IMR-90 (cell line): Measurements from ENCODE around the gene CHD6. TPM values are rescaled to one million over a fixed set of nuclear protein-coding genes. Genes with fewer than 3 reads are reported as not detected.

ENCODE experiments used
- ATAC-seq: fragments of 200-7000 bp; cut with Tn5 transposase; 2 replicates; pipeline ENCODE4 v1.9.1; 2020; ENCODE audit warnings: low read depth, mild to moderate bottlenecking, moderate library complexity
- BruUV-seq: library from RNA; stranded (reverse); fragments of 400-500 nt; replicated peaks from 2 replicates; lab custom pipeline; 2021; lab: Mats Ljungman, UMichigan
- CTCF ChIA-PET: fragments of 300-600 bp; formaldehyde crosslinking; extraction: SDS; loops from one replicate; lab custom pipeline; 2021; ENCODE audit warnings: antibody characterized with exemption; lab: Yijun Ruan, JAX
- POLR2A ChIA-PET: fragments of 300-600 bp; sonication (Branson Sonifier 250); formaldehyde crosslinking; loops from one replicate; lab custom pipeline; 2022; ENCODE audit warnings: antibody characterized with exemption; ENCODE audit not compliant: unreplicated experiment; lab: Charles Lee
- DNase-seq: peaks from one replicate; pipeline ENCODE4 v3.0.0; 2013
- H2AFZ ChIP-seq: replicated peaks from 2 replicates; pipeline ENCODE3; 2013; ENCODE audit warnings: low read length, mild to moderate bottlenecking; ENCODE audit not compliant: poor library complexity
- H2AK5ac ChIP-seq: 2 replicates; pipeline ENCODE4 v1.6.1; 2013; ENCODE audit warnings: low read depth, low read length, inconsistent platforms
- H2AK9ac ChIP-seq: replicated peaks from 2 replicates; pipeline ENCODE3; 2013; ENCODE audit warnings: mild to moderate bottlenecking, low read depth, low read length, moderate library complexity; ENCODE audit not compliant: poor library complexity
- H2BK120ac ChIP-seq: 2 replicates; pipeline ENCODE4 v1.6.1; 2013; ENCODE audit warnings: low read depth, low read length, inconsistent platforms
- H2BK15ac ChIP-seq: 3 replicates; pipeline ENCODE4 v1.6.1; 2013; ENCODE audit warnings: low read depth, low read length, inconsistent platforms
- H2BK20ac ChIP-seq: 2 replicates; pipeline ENCODE4 v1.6.1; 2013; ENCODE audit warnings: low read depth, mild to moderate bottlenecking, inconsistent platforms, low read length, moderate library complexity
- H2BK5ac ChIP-seq: 2 replicates; pipeline ENCODE4 v1.6.1; 2013; ENCODE audit warnings: mild to moderate bottlenecking, low read depth, low read length, inconsistent platforms; ENCODE audit not compliant: poor library complexity, severe bottlenecking
- H3K14ac ChIP-seq: replicated peaks from 2 replicates; pipeline ENCODE4 v1.6.1; 2013; ENCODE audit warnings: low read depth, low read length, inconsistent platforms
- H3K18ac ChIP-seq: 2 replicates; pipeline ENCODE4 v1.6.1; 2013; ENCODE audit warnings: low read depth, low read length, control low read depth
- H3K23ac ChIP-seq: 2 replicates; pipeline ENCODE4 v1.6.1; 2013; ENCODE audit warnings: low read depth, low read length, inconsistent platforms
- H3K27ac ChIP-seq: 2 replicates; pipeline ENCODE4 v1.5.1; 2013; ENCODE audit warnings: mild to moderate bottlenecking, control low read depth, low read length; ENCODE audit not compliant: insufficient read depth
- H3K27me3 ChIP-seq: 2 replicates; pipeline ENCODE4 v1.6.1; 2013; ENCODE audit warnings: low read length; ENCODE audit not compliant: control insufficient read depth, insufficient read depth
- H3K36me3 ChIP-seq: 2 replicates; pipeline ENCODE4 v1.6.1; 2013; ENCODE audit warnings: low read length, mixed read lengths; ENCODE audit not compliant: control insufficient read depth, insufficient read depth
- H3K4ac ChIP-seq: 2 replicates; pipeline ENCODE4 v1.6.1; 2013; ENCODE audit warnings: low read depth, low read length, inconsistent platforms
- H3K4me1 ChIP-seq: 2 replicates; pipeline ENCODE4 v1.6.1; 2013; ENCODE audit warnings: low read length, mixed read lengths; ENCODE audit not compliant: control insufficient read depth, insufficient read depth
- H3K4me2 ChIP-seq: 2 replicates; pipeline ENCODE4 v1.6.1; 2013; ENCODE audit warnings: low read depth, mild to moderate bottlenecking, control low read depth, low read length, moderate library complexity
- H3K4me3 ChIP-seq: 2 replicates; pipeline ENCODE4 v1.5.1; 2013; ENCODE audit warnings: low read depth, mild to moderate bottlenecking, control low read depth, low read length, moderate library complexity; ENCODE audit not compliant: insufficient read depth
- H3K56ac ChIP-seq: 2 replicates; pipeline ENCODE4 v1.6.1; 2013; ENCODE audit warnings: low read length, inconsistent platforms; ENCODE audit not compliant: insufficient read depth; ENCODE audit errors: extremely low read depth
- H3K79me1 ChIP-seq, 2 experiments: 2 replicates each; pipeline ENCODE4 v1.6.1; 2013; ENCODE audit warnings: low read length in 2 of 2, inconsistent platforms in 1 of 2, low read depth in 1 of 2
- H3K9ac ChIP-seq: 2 replicates; pipeline ENCODE4 v1.6.1; 2013; ENCODE audit warnings: low read depth, low read length, control low read depth
- H3K9me1 ChIP-seq: 2 replicates; pipeline ENCODE4 v1.6.1; 2013; ENCODE audit warnings: low read length, inconsistent platforms; ENCODE audit not compliant: insufficient read depth
- H3K9me3 ChIP-seq: 2 replicates; pipeline ENCODE4 v1.6.1; 2013; ENCODE audit warnings: low read length; ENCODE audit not compliant: control insufficient read depth, insufficient read depth
- H4K20me1 ChIP-seq: 2 replicates; pipeline ENCODE4 v1.6.1; 2013; ENCODE audit warnings: low read length, inconsistent platforms; ENCODE audit not compliant: insufficient read depth
- H4K5ac ChIP-seq: 2 replicates; pipeline ENCODE4 v1.6.1; 2013; ENCODE audit warnings: mild to moderate bottlenecking, low read depth, low read length, control low read depth
- H4K8ac ChIP-seq, 2 experiments: 2 replicates each; pipeline ENCODE4 v1.6.1; 2013; ENCODE audit warnings: low read depth in 2 of 2, low read length in 2 of 2, control low read depth in 1 of 2, inconsistent platforms in 1 of 2
- H4K91ac ChIP-seq: 2 replicates; pipeline ENCODE4 v1.6.1; 2013; ENCODE audit warnings: low read depth, low read length, inconsistent platforms; ENCODE audit not compliant: insufficient read depth
- CEBPB ChIP-seq: IDR thresholded peaks from 2 replicates; pipeline ENCODE4 v1.6.1; 2012; ENCODE audit warnings: low read depth, low read length, improper control_type of control experiment
- MAFK ChIP-seq: IDR thresholded peaks from 2 replicates; pipeline ENCODE4 v1.6.1; 2012; ENCODE audit warnings: low read depth, low read length, improper control_type of control experiment
- NFE2L2 ChIP-seq: fragments of 150-350 bp; IDR thresholded peaks from 2 replicates; pipeline ENCODE4 v1.6.1; 2016; ENCODE audit warnings: low read depth, mild to moderate bottlenecking, low read length
- POLR2A ChIP-seq: IDR thresholded peaks from 2 replicates; pipeline ENCODE4 v1.6.1; 2012; ENCODE audit warnings: mild to moderate bottlenecking, low read depth, low read length
- RCOR1 ChIP-seq: IDR thresholded peaks from 2 replicates; pipeline ENCODE4 v1.6.1; 2012; ENCODE audit warnings: mild to moderate bottlenecking, low read length, improper control_type of control experiment; ENCODE audit not compliant: insufficient replicate concordance
- WGBS, 2 experiments: methylation state at CpG; one replicate each; pipeline versions ENCODE4 v1.1.5 to v1.1.7; 2013; ENCODE audit warnings: missing lambda C conversion rate in 2 of 2; ENCODE audit not compliant: insufficient read length in 1 of 2; ENCODE audit errors: extremely low coverage in 2 of 2; 5-methylcytosine and 5-hydroxymethylcytosine counted together
- dilution Hi-C: fragments of 300-500 bp; cut with HindIII; formaldehyde crosslinking; loops from one replicate; pipeline ENCODE4 v1.14.3; 2018; ENCODE audit warnings: low sequenced_read_pairs; ENCODE audit not compliant: unreplicated experiment
- in situ Hi-C: fragments of 300-500 bp; cut with MboI; formaldehyde crosslinking; loops from 3 replicates; pipeline ENCODE4 v1.14.3; 2019; ENCODE audit warnings: low sequenced_read_pairs, inconsistent platforms, mixed read lengths
- intact Hi-C: fragments of 100-400 bp; cut with micrococcal nuclease; formaldehyde crosslinking; loops from 2 replicates; pipeline ENCODE4 v1.10.0; 2022
- polyA plus RNA-seq, 3 experiments: library from polyadenylated mRNA; depleted of rRNA; stranded (reverse); fragments of >200 nt; gene quantifications; 2 replicates each; pipeline ENCODE4 v1.2.3, GENCODE V29; 2012; ENCODE audit warnings: low replicate concordance in 1 of 3
- total RNA-seq: library from RNA; depleted of rRNA; stranded (reverse); fragments of >200 nt; gene quantifications from 2 replicates; pipeline ENCODE4 v1.2.3, GENCODE V29; 2012

The CHD6 gene
- total and polyA plus RNA-seq, 2 of the 4 experiments (the other 2 are of a cell fraction): 8.8 to 26.7 TPM

DNA sequence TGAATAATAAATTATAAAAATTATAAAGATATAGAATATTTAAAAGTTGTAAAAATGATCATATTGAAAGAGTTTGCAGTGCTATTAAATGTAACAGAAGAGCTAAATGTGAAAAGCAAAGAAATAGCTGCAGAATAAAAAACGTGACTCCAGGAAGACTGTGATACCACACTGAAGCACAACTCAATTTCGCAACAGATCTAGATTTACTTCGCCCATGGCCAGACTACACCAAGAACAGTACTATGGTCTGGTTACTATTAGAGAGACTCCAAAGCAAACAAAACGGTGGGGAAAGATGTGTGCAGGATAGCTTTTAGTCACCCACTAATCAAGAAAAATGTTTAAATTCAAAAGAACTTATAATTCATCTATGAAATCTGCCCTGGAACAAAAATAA is 1.9 kb downstream of the CHD6 start:
- Histone ChIP-seq H3K27ac (no peak overlapping the region), H2BK120ac (no peak overlapping the region), H2AFZ (no peak overlapping the region), H4K20me1 (peaks cover 46% of the 10 kb centered on the region), H3K23ac (no peak overlapping the region), H3K27me3 (no peaks in the 10 kb centered on the region), H3K4ac (no peak overlapping the region), H2BK20ac (no peak overlapping the region), H3K56ac (no peak overlapping the region), H3K79me1 (peaks cover 24 to 41% of the 10 kb centered on the region in 2 experiments), H3K4me1 (peaks cover 4% of the 10 kb centered on the region), H4K91ac (no peak overlapping the region), H2BK15ac (no peak overlapping the region), H3K14ac (no peak overlapping the region), H3K4me2 (0 out of 2 replicates have a peak overlapping the region, but pooled peaks have one; percentile 71), H3K18ac (no peak overlapping the region), H4K5ac (no peak overlapping the region), H4K8ac (no peak overlapping the region), H3K9ac (no peak overlapping the region), H2AK5ac (no peak overlapping the region), H3K9me1 (peaks cover 4% of the 10 kb centered on the region; the same call in 1 of the 2 replicates), H3K36me3 (no peaks in the 10 kb centered on the region), H3K9me3 (no peaks in the 10 kb centered on the region), H2AK9ac (no peak overlapping the region), H3K4me3 (no peak overlapping the region), H2BK5ac (no peak overlapping the region)
- in situ Hi-C loops: loop anchor here (25.0 kb wide), 2 partner anchors 454 to 654 kb away; no protein-coding TSS in a partner anchor
- ATAC-seq: no peak
- BruUV-seq: no TSS peak
- dilution Hi-C loops: no loop called here
- POLR2A ChIA-PET: no interaction called here
- peak; percentile 19 for DNase-seq
- CTCF ChIA-PET: no interaction called here
- no CpG with 5 or more reads among the region's 4 CpGs for WGBS, 2 experiments
- intact Hi-C loops: loop anchor here (5.0 kb wide), 3 partner anchors 119 to 189 kb away; no protein-coding TSS in a partner anchor
- TF ChIP-seq MAFK (no peak), POLR2A (no peak), RCOR1 (no peak), CEBPB (peak; percentile 89), NFE2L2 (no peak)
